22Rv1 (cell line): ENCODE data around the gene ZBTB33.
A peak's percentile ranks its signal among the peaks of the same experiment; 100 is the strongest.

Source experiments
- H3K27ac ChIP-seq: fragments of 450-650 bp; 2 replicates; pipeline ENCODE4 v1.5.1; 2017
- CTCF ChIP-seq: fragments of 450-650 bp; IDR thresholded peaks from 2 replicates; pipeline ENCODE4 v1.5.1; 2017; ENCODE audit warnings: mild to moderate bottlenecking
- ZFX ChIP-seq: fragments of 450-650 bp; IDR thresholded peaks from 2 replicates; pipeline ENCODE4 v1.6.1; 2017; ENCODE audit warnings: antibody characterized with exemption, borderline replicate concordance

Gene ZBTB33

GRCh38 chrX:120244395-120244734 lies 6.2 kb upstream of the ZBTB33 start:
- TF ChIP-seq CTCF: no peak
- TF ChIP-seq ZFX: no peak
- H3K27ac ChIP-seq: peak overlapping the region; percentile 71

- TF ChIP-seq ZFX (no peak), CTCF (no peak)
- H3K27ac ChIP-seq: peak overlapping the region; percentile 71
Observed at GRCh38 chrX:120244735-120245498, 5.7 kb upstream of the ZBTB33 start.

GRCh38 chrX:120251471-120252011 lies 929 bp downstream of the ZBTB33 start:
- no peak for TF ChIP-seq ZFX
- TF ChIP-seq CTCF: no peak
- peak overlapping the region; percentile 64 for H3K27ac ChIP-seq

- H3K27ac ChIP-seq: no peak overlapping the region
- TF ChIP-seq CTCF: no peak
- TF ChIP-seq ZFX: no peak
Observed at GRCh38 chrX:120253784-120254183, 3.2 kb downstream of the ZBTB33 start.

- TF ChIP-seq CTCF: no peak
- TF ChIP-seq ZFX: no peak
Observed at GRCh38 chrX:120260369-120260768, 9.8 kb downstream of the ZBTB33 start.

GRCh38 chrX:120262859-120263708 lies 12.5 kb downstream of the ZBTB33 start:
- H3K27ac ChIP-seq: no peak overlapping the region
- no peak for TF ChIP-seq ZFX
- no peak for TF ChIP-seq CTCF

More at GRCh38 chrX:120260369-120260768, 9.8 kb downstream of the ZBTB33 start:
- H3K27ac ChIP-seq: no peak overlapping the region
